Measurements from ENCODE around the gene UMODL1.

DNA sequence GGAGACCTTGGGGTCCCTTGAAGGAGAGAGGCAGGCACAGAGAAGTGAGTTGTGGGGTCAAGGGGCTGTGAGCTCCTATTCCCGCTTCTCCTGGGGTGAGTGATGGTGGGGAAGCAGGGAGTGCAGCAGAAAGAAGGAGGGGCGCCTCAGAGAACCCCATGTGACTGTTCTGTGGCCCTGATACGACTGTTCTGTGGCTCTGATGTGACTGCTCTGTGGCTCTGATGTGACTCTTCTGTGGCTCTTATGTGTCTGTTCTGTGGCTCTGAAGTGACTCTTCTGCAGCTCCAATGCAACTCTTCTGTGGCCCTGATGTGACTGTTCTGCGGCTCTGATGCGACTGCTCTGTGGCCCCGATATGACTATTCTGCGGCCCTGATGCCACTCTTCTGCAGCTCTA is 29.9 kb upstream of the UMODL1 start:
- TF ChIP-seq, protein P1, sequence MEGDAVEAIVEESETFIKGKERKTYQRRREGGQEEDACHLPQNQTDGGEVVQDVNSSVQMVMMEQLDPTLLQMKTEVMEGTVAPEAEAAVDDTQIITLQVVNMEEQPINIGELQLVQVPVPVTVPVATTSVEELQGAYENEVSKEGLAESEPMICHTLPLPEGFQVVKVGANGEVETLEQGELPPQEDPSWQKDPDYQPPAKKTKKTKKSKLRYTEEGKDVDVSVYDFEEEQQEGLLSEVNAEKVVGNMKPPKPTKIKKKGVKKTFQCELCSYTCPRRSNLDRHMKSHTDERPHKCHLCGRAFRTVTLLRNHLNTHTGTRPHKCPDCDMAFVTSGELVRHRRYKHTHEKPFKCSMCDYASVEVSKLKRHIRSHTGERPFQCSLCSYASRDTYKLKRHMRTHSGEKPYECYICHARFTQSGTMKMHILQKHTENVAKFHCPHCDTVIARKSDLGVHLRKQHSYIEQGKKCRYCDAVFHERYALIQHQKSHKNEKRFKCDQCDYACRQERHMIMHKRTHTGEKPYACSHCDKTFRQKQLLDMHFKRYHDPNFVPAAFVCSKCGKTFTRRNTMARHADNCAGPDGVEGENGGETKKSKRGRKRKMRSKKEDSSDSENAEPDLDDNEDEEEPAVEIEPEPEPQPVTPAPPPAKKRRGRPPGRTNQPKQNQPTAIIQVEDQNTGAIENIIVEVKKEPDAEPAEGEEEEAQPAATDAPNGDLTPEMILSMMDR (IDR thresholded peaks at IDR 0.05; ENCODE audit: borderline replicate concordance, extremely low read depth, low read length, poor library complexity, severe bottlenecking) = no peak
- TF ChIP-seq EZH2 (IDR thresholded peaks at IDR 0.05; ENCODE audit: borderline replicate concordance, low read depth, low read length, severe bottlenecking) = no peak
